DMS 273 (cell line): Measurements from ENCODE around the gene NR3C1.

ENCODE experiments used
- DNase-seq: peaks from one replicate; lab custom pipeline; 2025; ENCODE audit not compliant: unreplicated experiment; lab: John Stamatoyannopoulos, UW

Gene NR3C1

DNA sequence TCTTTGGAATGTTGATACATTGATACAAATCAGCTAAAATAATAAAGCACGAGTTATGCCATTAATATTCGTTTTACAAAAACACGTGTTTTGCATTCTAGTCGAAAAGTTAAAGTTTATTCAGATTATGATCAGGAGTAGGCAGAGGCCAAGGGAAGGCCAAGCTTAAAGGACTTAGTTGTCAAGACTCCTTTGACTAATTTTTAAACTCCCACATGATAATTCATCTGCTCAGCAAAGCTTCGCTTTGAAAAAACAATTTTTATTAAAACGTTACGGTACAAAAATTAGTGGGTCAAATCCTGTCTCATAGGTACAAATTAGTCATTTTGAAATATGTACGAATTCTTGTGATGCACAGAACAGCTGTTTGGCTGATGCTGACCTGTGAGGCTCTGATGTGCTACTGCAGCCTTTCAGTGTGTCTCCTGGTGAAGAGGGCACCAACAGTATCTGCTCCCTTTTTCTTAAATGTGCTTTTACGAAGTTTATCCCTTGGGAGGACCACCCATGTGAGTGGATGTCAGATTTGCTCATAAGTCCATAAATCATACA, 23.0 kb upstream of the NR3C1 start:
- no peak for DNase-seq

DNA sequence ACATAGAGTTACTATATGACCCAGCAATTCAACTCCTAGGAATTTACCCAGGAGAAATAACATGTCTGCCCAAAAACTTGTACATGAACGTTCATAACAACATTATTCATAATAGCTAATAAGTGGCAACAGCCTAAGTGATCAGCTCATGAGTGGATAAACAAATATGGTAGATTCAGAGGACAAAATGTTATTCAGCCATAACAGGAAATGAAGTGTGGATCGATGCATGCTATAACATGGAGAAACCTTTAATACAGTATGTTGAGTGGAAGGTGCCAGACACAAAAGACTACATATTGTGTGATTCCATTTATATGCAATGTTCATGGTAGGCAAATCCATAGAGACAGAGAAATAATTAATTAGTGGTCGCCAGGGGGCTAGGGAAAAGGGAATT, 22.3 kb upstream of the NR3C1 start:
- no peak for DNase-seq

DNA sequence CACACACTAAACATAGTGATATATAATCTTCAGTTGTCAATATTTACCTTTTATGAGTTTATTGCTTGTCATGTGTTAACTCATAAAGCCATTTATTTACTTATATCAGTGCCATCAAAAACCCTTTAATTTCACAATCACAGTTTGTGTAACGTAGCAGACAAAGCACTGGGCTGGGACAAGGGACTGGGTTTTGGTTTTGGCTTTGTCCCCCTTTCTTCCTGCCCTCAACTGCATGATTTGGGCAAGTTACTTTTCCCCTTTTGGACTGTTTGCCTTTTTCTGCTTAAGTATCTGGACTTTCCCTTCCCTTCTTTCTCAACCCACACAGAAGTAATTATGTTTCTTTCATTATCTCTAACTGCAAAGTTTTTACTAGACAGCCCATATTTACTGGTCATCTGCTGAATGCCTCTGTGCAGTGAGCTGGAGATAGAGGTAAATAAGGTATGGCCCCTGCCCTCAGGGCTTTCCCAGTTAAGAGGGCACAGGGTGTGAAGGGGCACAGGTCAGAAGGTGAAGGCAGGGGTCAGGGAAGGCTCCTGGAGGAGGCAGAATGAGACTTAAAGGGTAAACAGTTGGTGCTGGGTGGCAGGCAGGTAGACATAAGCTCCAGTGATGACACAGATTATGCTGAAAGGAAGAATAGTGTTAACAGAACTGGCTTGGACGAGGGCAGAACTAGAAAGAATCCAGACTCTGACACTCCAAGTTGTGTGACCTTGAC, 14.8 kb upstream of the NR3C1 start:
- DNase-seq, result no peak

DNA sequence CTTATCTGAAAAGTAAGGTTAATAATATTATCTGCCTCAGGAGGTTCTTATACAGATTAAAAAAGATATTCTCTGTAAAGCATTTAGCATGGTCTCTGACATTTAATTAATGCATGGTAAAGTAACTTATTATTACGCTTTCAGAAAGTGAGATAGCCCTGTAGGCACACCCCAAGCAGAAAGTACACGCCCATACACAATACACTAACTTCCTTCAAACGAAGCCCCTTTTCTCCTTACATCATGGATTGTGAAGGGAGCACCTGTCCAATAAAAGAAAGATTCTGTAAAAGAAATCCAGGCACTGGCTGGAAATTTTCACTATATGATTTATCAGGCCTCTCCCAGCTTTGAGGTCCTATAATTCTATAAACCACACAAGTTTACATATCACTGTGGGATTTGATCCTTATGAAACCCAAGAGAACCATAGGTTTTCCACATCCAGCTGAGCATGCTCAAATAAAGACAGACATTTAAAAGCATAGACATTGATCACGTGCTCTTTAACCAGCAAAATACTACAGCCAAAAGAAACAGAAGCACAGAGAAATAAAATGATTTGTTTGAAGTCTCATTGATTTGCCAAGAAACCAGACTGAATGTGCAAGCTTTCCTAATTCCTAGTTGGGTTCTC, 14.1 kb upstream of the NR3C1 start:
- no peak for DNase-seq

DNA sequence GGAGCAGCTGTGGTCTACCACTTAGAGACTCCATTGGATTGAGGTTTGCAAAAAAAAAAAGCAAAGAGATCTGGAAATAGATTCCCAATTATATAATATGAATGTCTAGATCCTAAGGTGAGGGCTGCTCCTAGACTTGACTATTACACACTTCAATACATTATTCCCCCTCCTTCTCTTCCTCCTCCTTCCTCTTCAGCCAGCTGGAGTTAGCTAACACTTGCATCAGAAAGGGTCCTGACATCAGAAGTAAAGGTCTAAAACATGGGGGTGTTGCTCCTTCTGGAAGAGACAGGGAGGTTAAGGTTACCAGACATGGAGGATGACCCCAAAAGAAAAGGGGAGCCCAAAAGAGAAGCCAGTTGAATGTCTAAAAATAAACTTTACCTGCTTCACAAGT, 12.9 kb upstream of the NR3C1 start:
- DNase-seq, result no peak

DNA sequence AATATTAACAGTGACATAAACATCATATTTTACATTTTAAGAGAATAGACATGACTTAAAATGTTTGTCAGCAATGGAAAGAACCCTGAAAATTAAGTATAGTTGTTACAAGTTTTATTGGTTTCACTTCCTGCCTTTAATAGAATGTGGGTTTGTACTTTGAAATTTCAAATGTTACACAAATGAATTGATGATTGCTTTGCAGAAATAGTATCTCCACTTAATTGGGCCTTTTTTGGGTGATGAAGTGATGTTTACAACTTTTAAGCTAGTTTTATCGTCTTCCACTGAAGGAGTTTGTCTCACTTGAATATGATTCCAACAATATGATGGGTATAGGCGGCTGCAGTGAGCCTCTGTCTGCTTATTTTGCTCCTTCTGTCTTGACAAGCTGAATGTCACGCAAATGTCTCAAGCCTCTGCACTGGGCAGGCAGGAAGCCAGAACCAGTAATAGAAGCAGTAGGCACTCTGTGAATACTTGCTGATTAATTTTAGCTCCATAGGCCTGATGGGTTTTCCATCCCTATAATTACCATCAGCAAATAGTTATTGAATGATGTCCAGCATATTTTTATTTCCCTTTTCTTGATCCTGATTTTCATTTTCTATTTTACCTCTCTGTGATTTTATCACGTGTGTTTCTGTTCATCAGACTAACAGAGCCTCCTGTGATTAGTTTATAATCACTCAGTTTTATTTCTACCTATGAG, 10.6 kb upstream of the NR3C1 start:
- no peak for DNase-seq

DNA sequence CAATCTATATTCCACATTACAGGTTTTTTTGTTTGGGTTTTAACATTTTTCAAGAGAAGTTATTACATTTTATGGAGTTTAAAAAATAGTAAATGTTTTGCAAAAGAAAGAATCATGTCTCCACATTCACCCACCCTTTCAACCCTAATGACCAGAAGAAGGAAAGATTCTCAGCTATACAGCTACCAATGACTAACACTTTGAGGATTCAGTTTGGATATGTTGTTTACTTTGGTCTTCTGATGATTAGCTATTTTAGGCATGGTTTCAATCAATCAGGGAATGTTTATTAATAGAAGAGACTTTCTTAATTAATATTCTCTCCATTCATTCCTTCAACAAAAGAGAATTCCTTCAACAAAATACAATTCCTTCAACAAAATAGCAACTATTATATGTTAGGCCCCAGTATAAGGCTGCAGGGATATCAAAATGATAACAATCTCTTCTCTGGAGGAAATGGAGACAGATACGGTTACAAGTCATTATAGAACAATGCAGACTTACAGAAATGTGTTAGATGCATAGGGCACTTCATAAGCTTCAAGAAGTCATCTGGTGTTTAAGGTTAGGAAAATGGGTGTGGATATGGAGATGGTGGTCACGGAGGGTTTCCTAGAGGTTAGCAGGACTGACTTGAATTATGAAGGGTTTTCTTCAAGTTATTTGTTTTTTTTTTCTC, 9.3 kb upstream of the NR3C1 start:
- DNase-seq, result no peak

DNA sequence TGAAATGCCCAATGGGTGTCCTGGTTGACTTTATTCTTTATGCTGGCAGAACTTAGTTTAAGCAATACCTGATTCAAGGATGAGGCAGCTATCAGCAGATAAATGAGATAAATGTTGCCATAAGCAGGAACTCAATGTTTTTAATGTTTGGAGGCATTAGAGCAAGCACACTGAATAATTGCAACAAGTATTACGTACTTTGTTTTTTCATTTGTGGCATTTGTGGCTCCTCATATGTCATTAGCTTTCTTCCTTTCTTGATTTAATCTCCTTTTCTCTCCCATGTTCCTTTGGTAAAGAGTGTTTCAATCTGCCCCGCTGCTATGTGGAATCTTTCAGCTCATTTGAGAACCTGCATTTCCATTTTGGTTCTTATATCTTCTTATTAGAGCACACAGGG, 6.4 kb upstream of the NR3C1 start:
- no peak for DNase-seq

DNA sequence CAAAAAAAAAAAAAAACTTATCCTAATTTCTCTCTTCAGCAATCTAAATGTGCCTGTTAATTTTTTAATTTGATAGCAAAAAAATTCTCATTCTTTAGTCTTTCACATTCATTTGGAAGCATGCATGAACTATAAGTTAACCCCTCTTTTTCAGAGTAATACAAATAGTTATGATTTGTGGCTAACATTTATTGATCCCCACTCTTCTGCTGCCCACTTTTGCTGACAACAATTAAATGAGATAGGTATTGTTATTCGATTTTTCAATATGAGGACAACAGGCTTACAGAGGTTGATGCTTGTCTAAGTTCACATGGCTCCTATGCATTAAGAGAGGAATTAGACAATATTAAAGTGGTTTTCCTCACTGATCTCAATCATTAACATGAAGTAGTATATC, 2.9 kb upstream of the NR3C1 start:
- no peak for DNase-seq

DNA sequence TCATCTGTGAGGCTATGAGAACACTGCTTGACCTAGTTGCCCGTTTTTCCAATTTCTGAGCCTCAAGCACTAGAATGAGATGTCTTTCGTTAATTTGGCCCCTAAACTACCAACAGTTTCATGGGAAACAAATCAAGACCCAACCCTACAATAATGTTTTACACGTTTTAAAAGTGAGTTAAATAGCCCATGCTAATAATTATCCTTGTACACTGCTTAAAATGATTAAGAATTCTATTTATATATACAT, 2.3 kb upstream of the NR3C1 start:
- DNase-seq, result no peak

DNA sequence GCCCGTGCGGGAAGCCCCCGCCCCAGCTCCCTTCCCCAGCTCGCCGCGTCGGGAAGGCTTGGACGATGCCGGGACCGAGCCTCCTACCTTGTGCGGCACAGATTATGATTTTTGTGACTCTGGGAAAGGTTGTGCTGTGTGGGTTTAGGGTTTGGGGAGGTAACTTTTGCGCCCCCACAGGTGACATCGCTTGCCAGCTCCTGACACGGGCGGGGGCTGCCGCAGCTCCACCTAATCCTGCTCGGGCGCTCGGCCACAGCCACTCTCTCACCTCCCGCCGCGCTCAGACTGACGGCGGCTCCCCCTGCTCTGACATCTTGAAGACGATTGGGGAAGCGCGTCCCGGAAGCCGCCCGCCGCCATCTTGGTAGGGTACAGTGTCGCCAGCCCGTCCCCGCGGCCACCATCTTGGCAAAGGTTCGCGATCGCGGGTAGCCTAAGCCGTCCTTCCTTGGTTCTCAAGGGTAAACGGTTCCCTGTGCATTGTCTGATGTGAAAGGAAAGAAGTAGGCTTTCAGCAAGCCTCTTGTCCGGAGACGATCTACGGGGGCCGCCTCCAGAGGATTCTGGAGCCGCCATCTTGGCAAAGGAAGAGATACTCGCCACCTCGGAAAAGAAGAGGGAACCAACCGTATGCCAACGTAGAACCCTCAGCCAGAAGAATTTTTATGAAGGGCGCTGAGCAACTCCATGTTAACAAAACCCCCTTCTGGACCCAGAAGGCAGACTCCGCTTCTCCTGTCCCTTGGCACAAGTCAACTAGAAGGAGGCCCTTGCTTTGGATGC, 1.8 kb upstream of the NR3C1 start:
- DNase-seq, result peak; percentile 95

DNA sequence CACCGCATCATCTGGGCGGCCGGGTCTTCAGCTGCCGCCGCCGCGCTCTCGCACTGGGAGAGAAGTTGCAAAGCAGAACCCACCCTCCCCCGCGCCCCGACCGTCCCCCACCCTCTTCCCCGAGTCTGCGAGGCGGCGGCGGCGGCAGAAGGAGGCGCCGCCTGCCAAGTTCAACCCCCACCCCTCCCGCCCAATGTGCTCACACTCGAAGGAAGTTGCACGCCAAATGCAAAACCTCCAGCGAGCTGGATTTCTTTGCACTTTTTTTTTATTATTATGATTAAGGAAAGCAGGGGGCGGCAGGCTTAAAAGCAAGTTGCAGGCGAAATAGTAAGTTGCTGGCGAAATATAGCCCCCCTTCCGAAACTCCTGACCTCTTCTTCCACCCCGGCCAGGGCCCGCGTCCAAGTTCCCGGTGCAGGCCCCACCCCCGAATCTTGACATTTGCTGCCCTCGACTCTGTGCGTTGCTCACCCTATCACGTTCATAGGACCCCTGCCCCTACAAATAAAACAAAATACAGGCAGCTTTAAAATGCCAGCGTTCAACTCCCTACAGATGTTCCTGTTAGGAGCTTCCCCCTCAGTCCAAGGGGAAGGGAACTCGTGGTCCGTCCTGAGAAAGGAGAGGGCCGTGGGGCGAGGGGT, 1.1 kb upstream of the NR3C1 start:
- peak; percentile 98 for DNase-seq

DNA sequence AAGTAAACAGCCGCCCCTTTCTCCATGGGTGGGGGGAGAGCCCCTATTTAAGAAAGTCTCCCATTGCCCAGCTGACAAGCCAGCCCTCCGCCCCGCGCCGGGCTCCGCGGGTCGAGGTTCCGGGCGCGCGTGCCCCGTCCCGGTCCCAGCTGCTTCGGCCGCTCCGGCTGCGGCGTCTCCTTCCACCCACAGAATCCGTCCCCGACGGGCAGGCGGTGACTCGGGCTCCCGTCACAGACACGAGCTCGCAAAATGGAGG, 223 bp downstream of the NR3C1 start:
- DNase-seq, result no peak

DNA sequence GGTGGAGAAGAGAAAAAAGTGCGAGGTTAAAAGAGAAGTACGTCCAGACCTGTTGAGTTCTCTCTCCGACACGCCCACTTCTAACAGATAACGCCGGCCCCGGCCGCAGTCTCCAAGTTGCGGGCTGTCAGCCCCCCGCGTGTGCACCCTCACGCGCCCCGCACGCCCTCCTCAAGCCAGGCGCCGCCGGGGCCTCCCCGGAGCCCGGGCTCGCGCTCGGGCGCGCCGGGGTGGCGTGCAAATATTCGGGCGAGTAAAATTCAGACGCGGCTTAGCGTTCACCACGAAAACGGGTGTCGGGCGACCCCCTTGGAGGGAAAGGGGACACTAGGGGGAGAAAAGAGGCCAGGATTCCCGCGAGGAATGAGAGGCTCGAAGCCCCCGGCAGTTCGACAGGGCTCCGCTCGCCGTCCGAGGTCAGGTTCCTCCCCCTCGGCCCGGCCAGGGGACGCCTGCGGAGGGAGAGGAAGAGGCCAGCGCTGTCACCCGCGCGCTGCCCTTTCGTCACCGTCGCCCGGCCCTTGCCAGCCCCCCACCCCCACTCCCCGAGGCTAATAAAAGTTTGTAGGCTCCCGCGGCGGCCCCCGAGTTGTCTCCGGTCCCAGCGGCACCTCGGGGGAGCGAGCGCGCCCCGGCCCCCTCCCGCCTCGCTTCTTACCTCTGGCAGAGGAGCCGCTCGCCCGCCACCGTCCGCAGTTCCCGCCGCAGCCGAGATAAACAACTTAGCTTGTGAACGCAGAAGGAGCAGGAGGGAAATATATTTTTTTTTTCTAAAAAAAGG, 743 bp downstream of the NR3C1 start:
- peak; percentile 83 for DNase-seq

DNA sequence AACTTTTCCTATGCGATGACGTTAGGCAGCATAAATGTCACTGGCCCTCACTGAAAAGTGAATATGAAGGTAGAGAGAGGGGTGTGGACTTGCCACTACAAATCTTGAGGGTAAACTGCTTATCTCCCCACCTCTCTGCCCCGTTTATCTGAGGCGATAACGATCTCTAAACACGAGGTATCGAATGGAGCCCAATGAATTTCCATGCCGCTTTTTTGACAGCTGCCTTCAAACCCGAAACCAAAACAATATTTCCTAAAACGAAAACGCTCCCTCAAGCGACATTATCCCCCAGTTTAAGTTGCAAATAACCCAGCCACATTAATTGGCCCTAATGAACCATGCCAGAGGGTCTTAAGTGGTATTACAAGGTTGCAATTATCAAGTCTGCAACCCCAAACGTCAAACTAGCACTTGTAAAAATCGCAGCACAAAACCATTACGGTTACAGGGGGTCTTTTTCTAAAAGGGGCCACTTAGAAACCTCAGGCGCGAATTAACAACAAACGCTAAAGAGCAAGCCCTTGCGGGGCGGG, 1.4 kb downstream of the NR3C1 start:
- peak; percentile 71 for DNase-seq

DNA sequence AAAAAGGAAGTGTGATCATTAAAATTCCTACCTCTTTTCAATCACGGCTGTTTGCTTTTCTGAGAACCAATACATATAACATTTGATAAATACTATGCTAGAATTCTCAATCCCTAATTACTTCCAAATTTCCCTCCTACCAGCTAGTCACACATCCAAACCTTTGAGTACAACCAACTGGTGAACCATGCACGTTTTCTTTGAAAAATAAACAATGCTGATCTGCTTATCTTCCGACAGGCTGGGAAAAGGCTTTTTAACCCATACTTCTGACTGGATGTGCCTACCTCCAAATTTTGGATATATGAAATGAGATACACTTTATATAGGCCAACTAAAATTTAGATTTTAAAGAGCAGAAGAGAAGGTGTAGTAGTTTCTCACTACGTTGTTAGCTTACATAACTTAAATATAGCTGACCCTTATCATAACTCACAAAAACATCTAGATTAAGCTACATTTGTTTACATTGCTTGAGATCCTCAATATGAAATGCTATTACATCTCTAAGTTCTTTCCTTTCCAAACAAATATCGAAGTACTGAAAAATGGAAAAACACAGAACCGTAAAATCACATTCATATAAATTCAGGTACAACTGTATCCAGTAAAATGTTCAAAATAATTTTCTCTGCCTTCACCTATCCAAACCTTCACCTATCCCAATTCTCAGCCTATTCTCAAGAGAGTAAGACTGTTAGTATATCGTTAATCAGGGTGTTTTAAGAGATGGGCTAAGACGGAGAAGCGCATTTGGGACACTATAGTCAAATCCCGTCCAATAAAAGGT, 2.1 kb downstream of the NR3C1 start:
- peak; percentile 31 for DNase-seq

DNA sequence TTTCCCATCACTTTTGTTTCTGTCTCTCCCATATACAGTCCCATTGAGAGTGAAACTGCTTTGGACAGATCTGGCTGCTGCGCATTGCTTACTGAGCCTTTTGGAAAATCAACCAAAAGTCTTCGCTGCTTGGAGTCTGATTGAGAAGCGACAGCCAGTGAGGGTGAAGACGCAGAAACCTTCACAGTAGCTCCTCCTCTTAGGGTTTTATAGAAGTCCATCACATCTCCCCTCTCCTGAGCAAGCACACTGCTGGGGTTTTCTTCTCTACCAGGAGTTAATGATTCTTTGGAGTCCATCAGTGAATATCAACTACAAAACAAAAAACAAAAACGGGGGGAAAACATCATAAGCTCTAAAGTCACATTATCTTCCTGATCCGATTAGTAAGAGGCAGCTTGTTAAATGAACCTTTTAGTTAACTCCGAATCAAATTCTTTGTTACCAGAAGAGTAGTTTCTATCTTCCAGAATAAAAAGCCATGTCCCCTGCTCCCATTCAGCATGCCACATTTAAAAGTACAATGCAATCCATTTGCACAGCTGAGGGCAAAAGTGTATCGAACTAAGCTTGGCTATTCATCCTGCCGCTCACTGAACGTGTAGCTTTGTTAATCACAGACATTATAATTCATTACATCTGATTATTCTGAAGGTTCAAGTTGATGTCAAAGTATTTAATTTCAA, 2.8 kb downstream of the NR3C1 start:
- peak; percentile 77 for DNase-seq
